Ovary (tissue), 9 donors: ENCODE measurements around the gene HOXC12. TPM values are rescaled to one million over a fixed set of nuclear protein-coding genes. Genes with fewer than 3 reads are reported as not detected.

Experiments
- DNase-seq, 5 donors: peaks; one replicate each; pipeline ENCODE4 v3.0.0-alpha.2; 2019 to 2020
- H3K27ac ChIP-seq, 2 donors: fragments of 200-600 bp; one replicate each; pipeline versions ENCODE4 v1.5.1 to v1.8.0; 2019 to 2022
- H3K27me3 ChIP-seq: fragments of 200-600 bp; one replicate; pipeline ENCODE4 v1.8.0; 2022
- H3K36me3 ChIP-seq: fragments of 200-600 bp; sonication (generic); one replicate; pipeline ENCODE4 v1.5.1; 2019
- H3K4me1 ChIP-seq: one replicate; pipeline ENCODE4 v1.8.1; 2013; ENCODE audit warnings: mild to moderate bottlenecking, moderate library complexity; ENCODE audit not compliant: insufficient read depth
- H3K4me3 ChIP-seq: fragments of 200-600 bp; sonication (generic); one replicate; pipeline ENCODE4 v1.5.1; 2017
- H3K9me3 ChIP-seq, 2 donors: fragments of 200-600 bp in 1 of 2; sonication (generic) in 1 of 2; one replicate each; pipeline versions ENCODE4 v1.5.1 to v1.8.1; 2013 to 2019; ENCODE audit warnings: mild to moderate bottlenecking in 1 of 2, moderate library complexity in 1 of 2
- EP300 ChIP-seq: sonication (generic); formaldehyde crosslinking; IDR thresholded peaks from one replicate; pipeline ENCODE4 v1.6.1; 2017; ENCODE audit warnings: antibody characterized with exemption
- POLR2A ChIP-seq: fragments of 450-650 bp; IDR thresholded peaks from one replicate; pipeline ENCODE4 v1.6.1; 2017; ENCODE audit warnings: antibody characterized with exemption, mild to moderate bottlenecking, moderate library complexity
- WGBS, 3 donors: extraction: QIAGEN DNeasy Blood & Tissue Kit in 1 of 3; methylation state at CpG; one replicate each; pipeline versions ENCODE4 v1.1.5 to v1.1.7; 2013 to 2017; 5-methylcytosine and 5-hydroxymethylcytosine counted together
- intact Hi-C, 4 donors: fragments of 100-400 bp; cut with DNase I; formaldehyde crosslinking; loops; one replicate each; pipeline versions ENCODE4 v1.11.0 to v1.15.1; 2022 to 2023
- polyA plus RNA-seq, 2 donors: library from polyadenylated mRNA; stranded (reverse); fragments of 200-250 nt in 1 of 2; fragments of 350-450 nt in 1 of 2; fragmentation: Illumina TruSeq in 1 of 2; extraction: RNeasy Lipid Tissue Mini Kit (QIAGEN cat#74804) in 1 of 2; gene quantifications; one replicate each; pipeline ENCODE4 v1.2.3, GENCODE V29; 2013 to 2014
- total RNA-seq, 7 donors: library from RNA; depleted of rRNA in 2 of 7; stranded (reverse); fragments of >200 nt in 2 of 7; fragmentation: NEBNext Ultra II Directional in 3 of 7; extraction: Animal tissue kit (Norgen Biotek cat#: 25700) in 3 of 7; gene quantifications; one replicate each; pipeline versions ENCODE4 v1.1.0 to v1.2.4, GENCODE V29; 2016 to 2023
- TF ChIP-seq, protein P1 (sequence below), 3 donors: fragments of 450-650 bp in 2 of 3; fragments of 200-600 bp in 1 of 3; IDR thresholded peaks; one replicate each; pipeline versions ENCODE4 v1.5.1 to v1.8.0; 2016 to 2022; ENCODE audit warnings: antibody characterized with exemption in 3 of 3, mild to moderate bottlenecking in 1 of 3
- donor health status: DM: no; HTN: no; CAD: no; lungs with moderate emphysema.
- donor health status: DM: no; HTN: no; CAD: no.
- donor health status: Bipolar disorder and iron deficiency.
- donor health status: DM: yes; HTN: yes; CAD: no.
- donor health status: DM: no; HTN: no; CAD: no.
- donor health status: DM: yes; HTN: yes; CAD: no.

Gene HOXC12
- total and polyA plus RNA-seq, 9 donors: not detected

- Histone ChIP-seq H3K4me3 (peak overlapping the region; percentile 21), H3K27ac (peak overlapping the region in 1 of 2 donors; percentile 72), H3K9me3 (no peaks in the 10 kb centered on the region), H3K4me1 (peaks cover 8% of the 10 kb centered on the region), H3K27me3 (no peaks in the 10 kb centered on the region), H3K36me3 (no peaks in the 10 kb centered on the region)
- no peak for DNase-seq
- TF ChIP-seq, protein P1, sequence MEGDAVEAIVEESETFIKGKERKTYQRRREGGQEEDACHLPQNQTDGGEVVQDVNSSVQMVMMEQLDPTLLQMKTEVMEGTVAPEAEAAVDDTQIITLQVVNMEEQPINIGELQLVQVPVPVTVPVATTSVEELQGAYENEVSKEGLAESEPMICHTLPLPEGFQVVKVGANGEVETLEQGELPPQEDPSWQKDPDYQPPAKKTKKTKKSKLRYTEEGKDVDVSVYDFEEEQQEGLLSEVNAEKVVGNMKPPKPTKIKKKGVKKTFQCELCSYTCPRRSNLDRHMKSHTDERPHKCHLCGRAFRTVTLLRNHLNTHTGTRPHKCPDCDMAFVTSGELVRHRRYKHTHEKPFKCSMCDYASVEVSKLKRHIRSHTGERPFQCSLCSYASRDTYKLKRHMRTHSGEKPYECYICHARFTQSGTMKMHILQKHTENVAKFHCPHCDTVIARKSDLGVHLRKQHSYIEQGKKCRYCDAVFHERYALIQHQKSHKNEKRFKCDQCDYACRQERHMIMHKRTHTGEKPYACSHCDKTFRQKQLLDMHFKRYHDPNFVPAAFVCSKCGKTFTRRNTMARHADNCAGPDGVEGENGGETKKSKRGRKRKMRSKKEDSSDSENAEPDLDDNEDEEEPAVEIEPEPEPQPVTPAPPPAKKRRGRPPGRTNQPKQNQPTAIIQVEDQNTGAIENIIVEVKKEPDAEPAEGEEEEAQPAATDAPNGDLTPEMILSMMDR (IDR thresholded peaks at IDR 0.05): no peak
- TF ChIP-seq POLR2A (no peak), EP300 (no peak)
- intact Hi-C loops: loop anchor here in 1 of 4 donors (10.0 kb wide), 1 partner anchor 360 kb away; no protein-coding TSS in a partner anchor
- 8 to 17% (median 13%) methylated on average over 17 of the region's 17 CpGs for WGBS, 3 donors
Measured at GRCh38 chr12:53995002-53995377, 40.3 kb downstream of the HOXC12 start.

DNA sequence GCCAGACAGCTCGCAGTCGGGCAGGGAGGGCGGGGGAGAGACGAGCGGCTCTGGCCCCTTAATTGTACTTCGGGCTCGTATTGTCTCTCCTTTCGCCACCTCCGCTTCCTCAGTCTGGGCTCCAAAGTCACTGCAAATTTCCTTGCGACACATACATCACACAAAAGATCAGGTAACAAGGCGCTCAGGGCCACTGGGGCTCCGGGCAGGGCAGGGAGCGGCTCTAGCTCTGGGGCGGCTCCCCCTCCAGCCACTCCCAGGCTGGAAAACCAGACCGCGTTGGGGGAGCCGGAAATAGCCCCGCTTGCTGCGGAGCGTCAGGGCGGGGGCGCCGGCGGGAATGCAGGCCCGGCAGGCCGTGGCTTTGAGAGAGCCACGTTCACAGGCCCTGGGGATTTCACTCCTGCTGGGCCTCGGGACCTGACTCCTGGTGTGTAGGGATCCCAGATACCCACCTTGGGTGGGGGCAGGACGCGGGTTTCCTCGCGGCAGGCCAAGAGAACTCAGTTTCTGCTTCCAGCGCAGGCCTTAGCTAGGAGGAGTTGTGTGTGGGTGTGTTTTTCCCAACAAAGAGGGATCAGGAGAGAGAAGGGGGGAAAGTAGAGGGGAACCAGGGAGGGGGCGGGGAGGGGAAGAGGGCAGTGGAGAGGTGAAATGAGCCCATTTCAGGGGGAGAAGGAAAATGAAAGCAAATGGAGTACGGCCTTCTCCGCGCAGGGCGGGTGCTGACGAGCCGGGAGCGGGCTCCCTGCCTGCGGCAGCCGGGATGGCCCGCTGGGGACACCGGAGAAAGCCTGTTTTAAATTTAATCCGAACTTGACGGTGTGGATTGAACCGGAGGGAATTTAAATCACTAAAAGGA lies 40.9 kb downstream of the HOXC12 start:
- WGBS, 3 donors: 23 to 38% (median 29%) methylated on average over 48 of the region's 48 CpGs
- intact Hi-C loops: loop anchor here in 1 of 4 donors (10.0 kb wide), 1 partner anchor 359 kb away; no protein-coding TSS in a partner anchor
- Histone ChIP-seq H3K27me3 (no peaks in the 10 kb centered on the region), H3K4me1 (peaks cover 9% of the 10 kb centered on the region), H3K27ac (peak overlapping the region in 1 of 2 donors; percentile 72), H3K9me3 (no peaks in the 10 kb centered on the region), H3K36me3 (no peaks in the 10 kb centered on the region), H3K4me3 (peak overlapping the region; percentile 21)
- peak in 2 of 5 donors; percentile 58 to 66 for DNase-seq
- TF ChIP-seq POLR2A: no peak
- no peak for TF ChIP-seq EP300
- TF ChIP-seq, protein P1 (IDR thresholded peaks at IDR 0.05): no peak

DNA sequence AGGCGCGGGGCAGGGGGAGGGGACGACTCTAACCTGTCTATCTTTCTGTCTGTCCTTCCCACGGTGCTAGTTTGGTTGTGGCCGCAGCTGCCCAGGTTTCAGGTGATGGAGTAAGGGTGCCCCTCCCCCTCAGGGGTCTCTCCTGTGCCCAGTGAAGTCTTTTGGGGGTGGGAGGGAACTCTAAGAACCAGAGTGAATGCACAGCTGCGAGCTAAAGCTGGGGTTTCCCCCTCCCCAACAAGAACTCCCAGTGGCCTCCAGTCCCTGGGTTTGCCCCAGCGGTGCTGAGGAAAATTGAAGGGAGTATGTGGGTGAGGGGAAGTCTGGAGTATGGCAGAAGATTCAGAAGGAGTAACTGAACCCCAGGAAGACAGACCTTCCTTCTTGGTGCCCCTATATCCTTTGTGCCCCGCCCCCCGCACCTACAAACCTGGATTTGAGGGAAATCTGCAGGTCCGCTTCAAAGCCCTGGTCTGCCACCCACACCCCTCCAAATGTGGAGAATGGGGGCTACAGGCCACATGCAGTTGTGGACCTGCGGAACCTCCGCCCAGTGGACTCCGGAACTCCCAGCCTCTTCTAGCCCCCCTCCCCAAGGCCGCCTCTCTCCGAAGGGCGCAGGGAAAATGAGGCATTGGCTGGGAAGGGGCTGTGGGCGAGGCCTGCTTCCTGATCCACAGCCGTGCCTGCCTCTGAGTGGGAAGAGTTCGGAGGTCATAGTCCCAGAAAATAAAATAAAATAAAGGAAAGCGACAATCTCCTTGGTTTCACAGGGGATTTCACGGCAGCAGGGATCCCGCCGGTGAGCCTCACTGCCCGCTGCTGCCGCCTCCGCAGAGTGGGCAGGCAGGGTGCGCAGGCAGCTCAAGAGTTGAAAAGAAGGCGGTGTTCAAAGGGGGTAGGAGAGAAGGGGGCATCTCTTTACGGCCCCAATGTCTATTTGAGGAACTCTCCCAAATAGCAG lies 41.8 kb downstream of the HOXC12 start:
- H3K4me1 ChIP-seq: peaks cover 9% of the 10 kb centered on the region
- H3K4me3 ChIP-seq: peak overlapping the region; percentile 21
- no peaks in the 10 kb centered on the region for H3K27me3 ChIP-seq
- TF ChIP-seq EP300 (no peak), POLR2A (no peak)
- TF ChIP-seq, protein P1 (IDR thresholded peaks at IDR 0.05): no peak
- peak in 1 of 5 donors; percentile 33 for DNase-seq
- H3K36me3 ChIP-seq: no peaks in the 10 kb centered on the region
- intact Hi-C loops: loop anchor here in 1 of 4 donors (10.0 kb wide), 1 partner anchor 358 kb away; no protein-coding TSS in a partner anchor
- no peaks in the 10 kb centered on the region for H3K9me3 ChIP-seq
- 71 to 89% (median 87%) methylated on average over 29 of the region's 29 CpGs for WGBS, 3 donors
- peak overlapping the region in 1 of 2 donors; percentile 72 for H3K27ac ChIP-seq
